CD14-positive monocyte (primary cell): ENCODE results near the gene WWC2. TPM values are rescaled to one million over a fixed set of nuclear protein-coding genes. Genes with fewer than 3 reads are reported as not detected.

Source experiments
- DNase-seq, 3 donors: peaks; one replicate each; pipeline ENCODE4 v3.0.0-alpha.2; 2011 to 2022
- H2AFZ ChIP-seq: 2 replicates; pipeline ENCODE4 v1.6.0; 2012; ENCODE audit warnings: mild to moderate bottlenecking, low read depth, low read length, inconsistent platforms; ENCODE audit not compliant: insufficient read depth, poor library complexity, severe bottlenecking
- H3K27ac ChIP-seq, 2 donors: 1 replicate in 1 of 2; 2 replicates in 1 of 2; pipeline ENCODE4 v1.5.1; 2012 to 2013; ENCODE audit warnings: low read length in 2 of 2, control low read depth in 1 of 2, inconsistent platforms in 1 of 2, low read depth in 1 of 2, mild to moderate bottlenecking in 1 of 2
- H3K27me3 ChIP-seq, 2 donors: one replicate each; pipeline versions ENCODE4 v1.6.0 to v1.6.1; 2011 to 2013; ENCODE audit warnings: low read length in 2 of 2; ENCODE audit not compliant: control insufficient read depth in 2 of 2, insufficient read depth in 2 of 2
- H3K36me3 ChIP-seq, 2 donors: replicated peaks in 1 of 2; 1 replicate in 1 of 2; 2 replicates in 1 of 2; pipeline versions ENCODE4 v1.5.1 to v1.6.1; 2012 to 2013; ENCODE audit warnings: low read length in 2 of 2, control low read depth in 1 of 2, inconsistent platforms in 1 of 2, mild to moderate bottlenecking in 1 of 2; ENCODE audit not compliant: insufficient read depth in 2 of 2, control insufficient read depth in 1 of 2
- H3K4me1 ChIP-seq, 2 donors: 1 replicate in 1 of 2; 2 replicates in 1 of 2; pipeline versions ENCODE4 v1.5.1 to v1.6.1; 2012 to 2013; ENCODE audit warnings: low read length in 2 of 2, control low read depth in 1 of 2, inconsistent platforms in 1 of 2, mild to moderate bottlenecking in 1 of 2, moderate library complexity in 1 of 2; ENCODE audit not compliant: insufficient read depth in 2 of 2, control insufficient read depth in 1 of 2
- H3K4me2 ChIP-seq: replicated peaks from 2 replicates; pipeline ENCODE3; 2012; ENCODE audit warnings: low read length, moderate library complexity, mild to moderate bottlenecking; ENCODE audit not compliant: poor library complexity, severe bottlenecking; ENCODE audit errors: extremely low read depth
- H3K4me3 ChIP-seq, 3 experiments: fragments of 200-600 bp in 1 of 3; sonication (generic) in 1 of 3; replicated peaks in 1 of 3; 1 replicate in 2 of 3; 2 replicates in 1 of 3; pipeline ENCODE4 v1.5.1; 2011 to 2013; ENCODE audit warnings: low read length in 3 of 3, mild to moderate bottlenecking in 3 of 3, control low read depth in 2 of 3, low read depth in 2 of 3, inconsistent platforms in 1 of 3, moderate library complexity in 1 of 3
- H3K79me2 ChIP-seq: 2 replicates; pipeline ENCODE4 v1.6.0; 2012; ENCODE audit warnings: mild to moderate bottlenecking, control low read depth, inconsistent platforms, low read length, moderate library complexity; ENCODE audit not compliant: insufficient read depth
- H3K9ac ChIP-seq: 2 replicates; pipeline ENCODE4 v1.6.0; 2017; ENCODE audit warnings: low read length, mild to moderate bottlenecking; ENCODE audit not compliant: insufficient read depth, poor library complexity, severe bottlenecking
- H3K9me3 ChIP-seq, 2 donors: replicated peaks in 1 of 2; 1 replicate in 1 of 2; 2 replicates in 1 of 2; pipeline versions ENCODE4 v1.5.1 to v1.6.1; 2012 to 2013; ENCODE audit warnings: low read length in 2 of 2, control low read depth in 1 of 2; ENCODE audit not compliant: control insufficient read depth in 1 of 2, insufficient read depth in 1 of 2
- H4K20me1 ChIP-seq: 2 replicates; pipeline ENCODE4 v1.6.0; 2012; ENCODE audit warnings: mild to moderate bottlenecking, low read length, control low read depth, moderate library complexity; ENCODE audit not compliant: insufficient read depth
- H3K27ac Mint-ChIP-seq, 7 donors: one replicate each; pipeline ENCODE4 v1.8.0; 2020; ENCODE audit warnings: mild to moderate bottlenecking in 7 of 7, mixed read lengths in 7 of 7, moderate library complexity in 6 of 7, inconsistent platforms in 2 of 7
- H3K27me3 Mint-ChIP-seq, 3 donors: one replicate each; pipeline ENCODE4 v1.8.0; 2021 to 2022; ENCODE audit warnings: low read depth in 3 of 3, mild to moderate bottlenecking in 3 of 3, mixed read lengths in 3 of 3, moderate library complexity in 3 of 3, inconsistent platforms in 1 of 3
- H3K36me3 Mint-ChIP-seq, 2 donors: one replicate each; pipeline ENCODE4 v1.8.0; 2020; ENCODE audit warnings: mixed read lengths in 2 of 2, inconsistent platforms in 1 of 2, mild to moderate bottlenecking in 1 of 2
- H3K4me1 Mint-ChIP-seq: one replicate; pipeline ENCODE4 v1.8.0; 2020; ENCODE audit warnings: mild to moderate bottlenecking, mixed read lengths
- H3K4me3 Mint-ChIP-seq, 2 donors: one replicate each; pipeline ENCODE4 v1.8.0; 2020; ENCODE audit warnings: mild to moderate bottlenecking in 2 of 2, mixed read lengths in 2 of 2, moderate library complexity in 1 of 2
- H3K9me3 Mint-ChIP-seq, 7 donors: one replicate each; pipeline ENCODE4 v1.8.0; 2020 to 2022; ENCODE audit warnings: mixed read lengths in 7 of 7, mild to moderate bottlenecking in 6 of 7, moderate library complexity in 6 of 7, inconsistent platforms in 2 of 7
- CTCF ChIP-seq: fragments of 200-600 bp; IDR thresholded peaks from one replicate; pipeline ENCODE4 v1.8.0; 2022; ENCODE audit warnings: antibody characterized with exemption, mild to moderate bottlenecking
- WGBS: methylation state at CpG from one replicate; pipeline ENCODE4 v1.1.5; 2013; ENCODE audit warnings: missing lambda C conversion rate; ENCODE audit not compliant: insufficient coverage; 5-methylcytosine and 5-hydroxymethylcytosine counted together
- intact Hi-C, 2 donors: fragments of 100-400 bp; cut with micrococcal nuclease; formaldehyde crosslinking; loops; one replicate each; pipeline versions ENCODE4 v1.15.0 to v1.15.1; 2023
- polyA plus RNA-seq, 3 donors: library from polyadenylated mRNA; depleted of rRNA in 1 of 3; unstranded in 2 of 3; stranded (reverse) in 1 of 3; fragments of 300-500 nt in 2 of 3; fragments of >200 nt in 1 of 3; fragmentation: Illumina TruSeq in 2 of 3; gene quantifications; 1 replicate in 2 of 3; 2 replicates in 1 of 3; pipeline ENCODE4 v1.2.3, GENCODE V29; 2012 to 2021

The WWC2 gene
- polyA plus RNA-seq, 3 donors: 1.9 to 3.8 (median 2.9) TPM

DNA sequence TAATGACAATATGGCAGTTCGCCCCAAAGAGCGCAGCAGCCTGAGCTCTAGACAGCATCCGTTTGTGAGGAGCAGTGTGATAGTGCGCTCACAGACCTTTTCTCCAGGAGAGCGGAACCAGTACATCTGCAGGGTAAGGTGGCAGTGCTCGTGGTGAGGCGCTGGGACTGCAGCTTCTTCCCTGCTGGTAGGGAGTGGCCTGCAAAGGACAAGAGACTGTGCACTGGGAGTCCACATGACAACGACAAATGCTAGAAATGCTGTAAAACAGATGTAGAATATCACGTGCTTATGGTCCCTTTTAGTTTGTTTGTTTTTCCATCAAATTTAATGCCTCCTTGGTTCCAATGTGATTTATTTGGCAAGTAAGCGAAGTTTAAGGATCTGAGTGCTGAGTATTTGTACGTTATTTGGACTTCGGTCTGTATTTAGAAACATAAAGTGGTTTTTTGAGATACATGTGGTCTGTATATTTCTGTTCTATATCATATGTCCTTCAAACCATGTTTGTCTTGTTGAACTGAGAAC is 185.3 kb downstream of the WWC2 start:
- Histone ChIP-seq H3K27me3 (no peaks in the 10 kb centered on the region), H3K4me3 (no peak overlapping the region), H3K9ac (no peak overlapping the region), H3K79me2 (no peaks in the 10 kb centered on the region), H3K4me2 (no peak overlapping the region), H3K9me3 (peaks cover 0 to under 1% of the 10 kb centered on the region in 2 donors), H4K20me1 (no peaks in the 10 kb centered on the region), H3K36me3 (peaks cover 0 to 7% of the 10 kb centered on the region in 2 donors), H2AFZ (no peak overlapping the region), H3K4me1 (no peaks in the 10 kb centered on the region), H3K27ac (no peak overlapping the region)
- Mint-ChIP-seq H3K27ac (peak overlapping the region in 1 of 7 donors; percentile 55), H3K27me3 (no peaks in the 10 kb centered on the region), H3K4me3 (no peak overlapping the region), H3K4me1 (no peaks in the 10 kb centered on the region), H3K9me3 (peaks cover 0 to 3% (median 2%) of the 10 kb centered on the region in 7 donors), H3K36me3 (peaks cover 16 to 24% of the 10 kb centered on the region in 2 donors)
- over 99% methylated on average over 9 of the region's 12 CpGs for WGBS
- DNase-seq: no peak
- TF ChIP-seq CTCF: no peak
- intact Hi-C loops: no loop called here

- Histone ChIP-seq H3K27ac (no peak overlapping the region), H3K9ac (no peak overlapping the region), H2AFZ (no peak overlapping the region), H3K4me1 (no peaks in the 10 kb centered on the region), H3K36me3 (peaks cover 0 to 7% of the 10 kb centered on the region in 2 donors), H4K20me1 (no peaks in the 10 kb centered on the region), H3K27me3 (no peaks in the 10 kb centered on the region), H3K9me3 (peaks cover 0 to 5% of the 10 kb centered on the region in 2 donors), H3K4me2 (no peak overlapping the region), H3K4me3 (no peak overlapping the region), H3K79me2 (no peaks in the 10 kb centered on the region)
- TF ChIP-seq CTCF: no peak
- no peaks in the 10 kb centered on the region for H3K27me3 Mint-ChIP-seq
- H3K4me1 Mint-ChIP-seq: no peaks in the 10 kb centered on the region
- no peak overlapping the region for H3K4me3 Mint-ChIP-seq
- H3K36me3 Mint-ChIP-seq: peaks cover 16 to 29% of the 10 kb centered on the region in 2 donors
- peaks cover 3 to 8% (median 6%) of the 10 kb centered on the region in 7 donors for H3K9me3 Mint-ChIP-seq
- WGBS: 100% methylated on average over 1 of the region's 4 CpGs
- H3K27ac Mint-ChIP-seq: no peak overlapping the region
- intact Hi-C loops: no loop called here
- no peak for DNase-seq
Measured at GRCh38 chr4:183284965-183285364, 185.9 kb downstream of the WWC2 start.
